Type B pancreatic cell (in vitro differentiated cells): ENCODE data around the gene SHROOM3. TPM values are rescaled to one million over a fixed set of nuclear protein-coding genes. Genes with fewer than 3 reads are reported as not detected.
A peak's percentile ranks its signal among the peaks of the same experiment; 100 is the strongest.

ENCODE experiments used
- DNase-seq: peaks from one replicate; pipeline ENCODE4 v3.0.0; 2021; ENCODE audit warnings: mixed read lengths; ENCODE audit not compliant: unreplicated experiment; ENCODE audit errors: extremely low spot score
- H3K27ac Mint-ChIP-seq: 2 replicates; pipeline ENCODE4 v1.8.0; 2021; ENCODE audit warnings: mild to moderate bottlenecking, mixed read lengths
- H3K27me3 Mint-ChIP-seq: 2 replicates; pipeline ENCODE4 v1.8.0; 2021; ENCODE audit warnings: mixed read lengths
- H3K36me3 Mint-ChIP-seq: 2 replicates; pipeline ENCODE4 v1.8.0; 2021; ENCODE audit warnings: mixed read lengths
- H3K4me1 Mint-ChIP-seq: one replicate; pipeline ENCODE4 v1.8.0; 2021; ENCODE audit warnings: mixed read lengths; ENCODE audit not compliant: unreplicated experiment
- H3K4me3 Mint-ChIP-seq: 2 replicates; pipeline ENCODE4 v1.8.0; 2021; ENCODE audit warnings: mild to moderate bottlenecking, mixed read lengths
- H3K9me3 Mint-ChIP-seq: 2 replicates; pipeline ENCODE4 v1.8.0; 2021; ENCODE audit warnings: mixed read lengths
- total RNA-seq: library from RNA; stranded (reverse); gene quantifications from 2 replicates; pipeline ENCODE4 v1.2.1, GENCODE V29; 2021; ENCODE audit warnings: low replicate concordance
- TF ChIP-seq, protein P1 (sequence below): fragments of 200-600 bp; sonication (generic); conservative IDR thresholded peaks from 2 replicates; pipeline ENCODE4 v1.5.0; 2021; ENCODE audit warnings: antibody characterized with exemption, mild to moderate bottlenecking

The SHROOM3 gene
- total RNA-seq, 1 donor from 2014 or later: 38.6 TPM

DNA sequence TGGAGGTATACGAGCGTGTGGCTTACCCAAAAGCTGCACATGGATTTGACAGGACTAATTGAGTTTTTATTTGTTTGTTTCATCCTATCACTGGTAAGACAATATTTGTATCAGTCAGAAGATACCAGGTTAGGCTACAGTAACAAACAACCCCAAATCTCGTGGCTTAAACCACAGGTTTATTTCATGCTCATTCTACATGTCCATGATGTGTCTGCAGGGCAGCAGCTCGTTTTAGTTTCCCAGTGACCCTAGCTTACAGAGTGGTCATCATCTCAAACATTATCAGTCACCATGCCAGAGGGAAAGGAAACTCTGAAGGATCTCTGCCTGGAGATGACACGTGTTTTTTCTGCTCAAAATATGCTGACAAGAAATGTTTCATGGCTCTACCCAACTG is 108.3 kb downstream of the SHROOM3 start:
- Mint-ChIP-seq H3K9me3 (peaks cover 5% of the 10 kb centered on the region), H3K27ac (no peak overlapping the region), H3K4me1 (peaks cover 49% of the 10 kb centered on the region), H3K4me3 (no peak overlapping the region), H3K27me3 (no peaks in the 10 kb centered on the region), H3K36me3 (no peaks in the 10 kb centered on the region)
- DNase-seq: no peak
- TF ChIP-seq, protein P1, sequence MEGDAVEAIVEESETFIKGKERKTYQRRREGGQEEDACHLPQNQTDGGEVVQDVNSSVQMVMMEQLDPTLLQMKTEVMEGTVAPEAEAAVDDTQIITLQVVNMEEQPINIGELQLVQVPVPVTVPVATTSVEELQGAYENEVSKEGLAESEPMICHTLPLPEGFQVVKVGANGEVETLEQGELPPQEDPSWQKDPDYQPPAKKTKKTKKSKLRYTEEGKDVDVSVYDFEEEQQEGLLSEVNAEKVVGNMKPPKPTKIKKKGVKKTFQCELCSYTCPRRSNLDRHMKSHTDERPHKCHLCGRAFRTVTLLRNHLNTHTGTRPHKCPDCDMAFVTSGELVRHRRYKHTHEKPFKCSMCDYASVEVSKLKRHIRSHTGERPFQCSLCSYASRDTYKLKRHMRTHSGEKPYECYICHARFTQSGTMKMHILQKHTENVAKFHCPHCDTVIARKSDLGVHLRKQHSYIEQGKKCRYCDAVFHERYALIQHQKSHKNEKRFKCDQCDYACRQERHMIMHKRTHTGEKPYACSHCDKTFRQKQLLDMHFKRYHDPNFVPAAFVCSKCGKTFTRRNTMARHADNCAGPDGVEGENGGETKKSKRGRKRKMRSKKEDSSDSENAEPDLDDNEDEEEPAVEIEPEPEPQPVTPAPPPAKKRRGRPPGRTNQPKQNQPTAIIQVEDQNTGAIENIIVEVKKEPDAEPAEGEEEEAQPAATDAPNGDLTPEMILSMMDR: no peak

GRCh38 chr4:76544725-76545124 is 109.7 kb downstream of the SHROOM3 start:
- Mint-ChIP-seq H3K27ac (peak overlapping the region; percentile 44), H3K36me3 (no peaks in the 10 kb centered on the region), H3K4me1 (peaks cover 44% of the 10 kb centered on the region), H3K9me3 (peaks cover 5% of the 10 kb centered on the region), H3K4me3 (no peak overlapping the region), H3K27me3 (no peaks in the 10 kb centered on the region)
- TF ChIP-seq, protein P1: no peak
- no peak for DNase-seq

DNA sequence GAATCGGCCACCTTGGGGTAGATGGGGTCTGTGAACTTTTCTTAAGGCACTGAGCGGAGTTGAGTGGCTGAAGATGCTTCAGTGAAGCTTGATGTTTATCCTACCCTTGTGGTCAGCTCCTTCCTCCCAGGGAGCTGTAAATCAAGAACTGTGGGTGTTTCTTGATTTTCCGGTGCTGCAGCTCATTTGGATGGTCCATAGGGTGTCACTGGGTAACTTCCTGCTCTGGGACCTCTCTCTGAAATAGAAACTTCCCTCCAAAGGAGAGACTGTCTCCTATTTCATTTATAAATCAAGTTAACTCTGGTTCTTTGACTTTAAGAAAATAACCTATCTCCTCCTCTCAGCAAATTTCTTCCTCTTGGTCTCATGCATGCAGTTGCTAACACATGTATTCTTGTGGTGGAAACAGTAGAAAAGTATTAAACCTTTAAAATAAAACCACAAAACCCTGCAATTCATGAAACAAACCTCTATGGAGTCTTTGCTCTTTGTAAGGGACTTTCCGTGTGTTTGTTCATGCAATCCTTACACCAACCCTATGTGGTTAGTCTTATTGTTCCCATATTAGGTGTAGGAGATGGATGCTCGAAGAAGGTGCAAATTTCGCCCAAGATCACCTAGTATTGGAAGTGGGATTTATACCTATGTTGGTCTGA is 110.3 kb downstream of the SHROOM3 start:
- Mint-ChIP-seq H3K4me3 (no peak overlapping the region), H3K4me1 (peaks cover 43% of the 10 kb centered on the region), H3K27me3 (no peaks in the 10 kb centered on the region), H3K9me3 (peaks cover 5% of the 10 kb centered on the region), H3K36me3 (no peaks in the 10 kb centered on the region), H3K27ac (peak overlapping the region; percentile 44)
- TF ChIP-seq, protein P1: no peak
- DNase-seq: no peak

- no peak for DNase-seq
- Mint-ChIP-seq H3K27me3 (no peaks in the 10 kb centered on the region), H3K27ac (peak overlapping the region; percentile 59), H3K4me3 (no peak overlapping the region), H3K4me1 (peaks cover 44% of the 10 kb centered on the region), H3K36me3 (no peaks in the 10 kb centered on the region), H3K9me3 (peaks cover 5% of the 10 kb centered on the region)
- TF ChIP-seq, protein P1: no peak
These were observed 111.3 kb downstream of the SHROOM3 start for GRCh38 chr4:76546327-76546726.

- peaks cover 4% of the 10 kb centered on the region for H3K9me3 Mint-ChIP-seq
- H3K27me3 Mint-ChIP-seq: no peaks in the 10 kb centered on the region
- no peak for DNase-seq
- peak overlapping the region; percentile 9 for H3K4me3 Mint-ChIP-seq
- peak overlapping the region; percentile 59 for H3K27ac Mint-ChIP-seq
- H3K4me1 Mint-ChIP-seq: peaks cover 44% of the 10 kb centered on the region
- TF ChIP-seq, protein P1: no peak
- H3K36me3 Mint-ChIP-seq: no peaks in the 10 kb centered on the region
These were observed 112.0 kb downstream of the SHROOM3 start for GRCh38 chr4:76546759-76547742.
